ENCODE results near the gene RGS3.
"Not testable (repeated sequence)": the region's sequence is repeated elsewhere in the genome, so short reads cannot be mapped to it uniquely, and the experiment has no call there.

RGS3 gene

DNA sequence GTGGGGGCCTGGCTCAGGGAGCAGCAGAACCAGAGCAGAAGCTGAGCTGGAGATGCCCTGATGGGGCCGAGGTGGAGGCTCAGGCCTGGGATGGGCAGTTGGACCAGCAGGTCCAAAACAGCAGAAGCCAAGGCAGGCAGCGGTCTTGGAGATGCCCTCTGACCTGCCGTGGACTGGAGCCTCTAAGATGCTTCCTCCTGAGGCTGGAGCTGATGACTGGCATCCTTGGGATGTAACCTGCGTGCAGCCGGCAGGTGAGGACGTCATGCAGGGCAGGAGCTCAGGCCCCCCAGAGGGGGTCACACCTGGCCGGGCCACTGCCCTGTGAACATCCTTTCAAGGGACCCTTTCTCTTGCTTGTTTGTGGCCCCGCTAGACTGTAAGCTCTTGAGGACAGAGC lies 162.0 kb downstream of the RGS3 start:
- no peak for DNase-seq

DNA sequence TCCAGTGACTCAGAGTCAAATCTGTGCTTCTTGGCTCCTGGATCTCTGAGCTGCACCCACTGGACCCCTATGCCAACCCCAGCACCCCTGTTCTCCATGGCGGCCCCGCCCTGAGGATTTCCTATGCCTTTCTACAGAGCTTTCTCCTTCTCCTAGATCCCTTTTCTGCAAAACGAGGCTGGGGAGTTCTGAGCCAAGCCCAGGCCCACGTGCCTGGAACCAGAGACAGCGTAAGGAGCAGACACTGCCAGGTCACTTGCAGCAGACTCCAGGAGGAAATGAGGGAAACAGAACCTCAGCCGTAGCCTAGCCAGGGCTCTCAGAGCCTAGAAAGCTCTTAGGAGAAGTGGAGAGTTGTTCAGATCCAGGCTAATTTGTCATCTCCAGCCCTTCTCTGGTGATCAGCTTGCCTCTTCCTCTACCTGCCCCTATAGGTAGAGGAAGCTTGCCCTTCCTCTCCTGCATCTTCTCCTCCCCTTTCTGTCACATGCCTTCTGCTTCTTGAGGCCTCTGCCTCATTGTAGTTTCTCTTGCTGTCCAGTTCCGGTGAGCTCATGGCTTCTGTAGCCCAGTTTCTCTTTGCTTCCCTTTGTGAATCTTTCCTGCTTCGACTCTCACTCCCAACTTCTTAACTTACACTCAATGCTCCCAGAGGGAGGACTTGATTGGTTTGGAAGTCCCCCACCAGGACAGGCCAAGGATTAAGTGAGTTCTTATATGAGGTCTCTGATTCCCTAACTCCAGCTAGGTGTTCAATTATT lies 163.4 kb downstream of the RGS3 start:
- DNase-seq = no peak

DNA sequence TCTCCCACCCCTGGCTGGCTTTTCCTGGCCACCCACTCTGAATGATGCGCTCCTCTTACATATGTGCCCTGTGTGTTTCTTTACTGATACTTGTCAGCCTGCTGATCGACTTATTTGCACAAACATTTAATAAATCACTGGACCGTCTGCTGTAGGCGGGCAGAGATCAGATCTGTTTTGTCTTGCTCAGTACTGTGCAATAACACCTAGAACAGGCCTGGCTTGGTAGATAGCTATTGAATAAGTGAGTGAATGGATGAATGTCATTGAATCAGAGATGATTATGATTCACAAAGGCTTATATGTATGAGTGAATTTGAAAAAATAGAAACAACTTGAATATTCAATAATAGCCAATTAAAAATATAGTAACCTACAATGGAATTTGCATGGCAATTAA lies 165.1 kb downstream of the RGS3 start:
- no peak for DNase-seq

DNA sequence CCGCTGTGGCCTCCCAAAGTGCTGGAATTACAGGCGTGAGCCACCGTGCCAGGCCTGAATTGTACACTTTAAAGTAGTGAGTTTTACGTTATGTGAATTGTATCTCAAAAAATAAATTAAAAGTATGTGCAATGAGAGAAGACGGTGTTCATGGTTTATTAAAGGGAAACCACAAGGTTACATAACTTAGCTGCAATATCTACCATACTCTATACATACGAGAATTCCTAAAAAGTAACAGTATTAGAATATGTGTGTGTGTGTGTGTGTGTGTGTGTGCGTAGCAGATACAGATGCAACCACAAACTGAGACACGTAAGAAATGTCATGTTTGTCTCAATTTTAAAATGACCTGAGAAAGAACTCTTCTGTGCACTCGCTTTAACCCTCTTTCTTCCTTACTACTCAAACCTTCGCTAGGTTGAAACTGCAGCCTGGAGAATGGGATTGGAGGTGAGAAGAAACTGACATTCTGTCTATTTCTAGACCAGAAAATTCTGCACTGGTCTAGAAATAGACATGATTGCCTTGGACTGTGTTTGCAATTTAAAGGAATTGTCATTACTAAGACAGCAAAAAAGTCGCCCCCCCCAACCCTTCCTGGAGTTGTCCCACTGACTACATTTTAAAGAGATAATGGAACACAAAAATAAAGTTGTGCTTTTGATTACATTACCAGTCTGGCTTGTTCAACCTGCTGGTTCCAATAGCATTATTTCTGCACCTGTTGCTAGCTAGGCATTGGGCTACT lies 167.0 kb downstream of the RGS3 start:
- no peak for DNase-seq

DNA sequence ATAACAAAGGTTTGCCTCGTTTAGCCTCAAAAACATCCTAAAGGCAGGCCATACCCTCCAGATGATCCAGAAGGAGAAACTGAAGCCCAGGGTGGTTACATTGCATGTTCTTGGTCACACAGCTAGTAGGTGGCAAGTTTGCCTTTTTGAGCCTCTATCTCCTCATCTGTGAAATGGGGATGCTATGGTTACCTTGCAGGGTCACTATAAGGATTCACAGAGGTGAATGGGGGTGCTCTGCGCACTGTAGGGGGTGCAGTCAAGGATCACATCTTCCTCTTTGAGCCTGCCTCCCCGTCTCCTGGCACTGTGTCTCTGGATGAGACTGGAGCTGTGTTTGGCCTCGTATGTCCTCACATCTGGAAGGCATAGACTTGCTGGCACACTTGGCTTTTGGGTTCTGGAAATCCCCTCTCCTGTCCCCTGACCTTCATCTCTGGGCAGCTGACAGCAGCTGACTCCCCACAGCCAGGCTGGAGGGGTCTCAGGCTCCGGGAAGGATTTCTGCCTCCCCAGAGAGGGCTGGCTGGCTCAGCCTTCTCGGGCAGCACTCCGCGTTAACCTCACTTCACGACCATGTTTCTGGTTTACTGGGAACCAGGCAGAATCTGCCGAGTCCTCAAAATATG lies 167.7 kb downstream of the RGS3 start:
- DNase-seq = no peak

DNA sequence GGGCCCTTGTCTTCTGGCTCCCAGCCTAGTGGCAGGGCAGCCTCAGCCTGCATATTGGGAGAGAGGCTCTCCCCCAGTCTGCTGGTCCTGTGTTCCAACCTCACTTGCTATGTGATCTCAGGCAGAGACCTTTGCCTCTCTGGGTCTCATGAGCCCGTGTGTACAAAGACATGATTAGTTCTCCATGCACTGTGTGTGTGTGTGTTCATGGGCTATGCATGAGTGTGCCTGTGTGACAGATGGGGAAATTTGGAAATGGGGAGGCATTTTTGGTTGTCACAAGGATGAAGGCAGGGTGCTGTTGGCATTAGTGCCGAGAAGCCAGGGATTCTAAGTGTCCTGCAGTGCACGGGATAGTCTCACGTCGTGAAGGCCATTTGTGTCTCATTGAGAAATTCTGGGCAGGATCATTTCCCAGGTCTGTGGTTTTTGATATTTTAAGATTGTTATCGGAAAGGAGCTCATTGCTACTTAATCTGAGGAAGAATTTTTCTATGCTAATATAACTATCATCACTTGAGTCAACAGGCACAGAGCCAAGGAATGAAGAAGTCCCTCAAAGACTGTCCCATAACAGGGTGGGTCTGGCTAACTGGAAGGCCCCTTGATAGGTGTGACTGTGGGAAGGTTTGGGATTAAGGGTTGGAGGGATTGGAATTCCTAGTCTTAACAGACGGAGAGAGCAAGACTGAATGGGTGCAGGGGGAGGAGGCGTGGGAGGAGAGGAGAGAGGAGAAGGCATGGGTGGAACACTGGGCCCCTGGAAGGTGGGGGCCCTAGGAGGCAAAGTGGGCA lies 168.5 kb downstream of the RGS3 start:
- no peak for DNase-seq

DNA sequence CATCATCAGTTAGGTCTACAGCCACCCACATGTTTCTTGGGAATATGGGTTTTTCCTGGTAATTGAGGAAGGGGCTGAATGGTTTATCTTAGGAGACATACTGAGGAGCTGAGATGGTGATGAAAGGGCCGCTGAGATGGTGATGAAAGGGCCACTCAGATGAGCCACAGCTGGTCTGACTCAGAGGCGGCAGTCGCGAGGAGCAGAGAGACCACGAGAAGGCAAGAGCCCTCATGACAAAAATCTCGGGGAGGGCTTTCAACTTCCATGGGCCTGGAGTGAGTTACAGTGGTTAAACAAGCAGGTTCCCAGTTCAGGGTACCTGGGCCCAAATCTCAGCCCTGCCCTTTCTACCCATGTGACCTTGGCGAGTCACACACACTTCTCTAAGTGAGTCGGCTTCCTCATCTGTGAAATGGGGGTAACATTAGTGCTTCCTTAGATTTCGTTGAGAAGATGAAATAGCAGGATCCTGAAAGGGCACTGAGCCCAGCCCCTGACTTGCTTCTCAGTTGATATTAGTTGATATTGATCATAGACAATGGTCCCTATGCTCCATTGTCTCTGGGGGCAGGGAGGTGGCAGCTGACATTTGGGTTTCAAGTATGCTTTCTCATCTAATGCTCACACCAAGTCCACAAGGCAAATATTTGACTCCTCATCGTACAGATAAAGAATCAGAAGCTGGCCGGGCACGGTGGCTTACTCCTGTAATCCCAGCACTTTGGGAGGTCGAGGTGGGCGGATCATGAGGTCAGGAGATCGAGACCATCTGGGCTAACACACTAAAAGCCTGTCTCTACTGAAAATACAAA lies 169.5 kb downstream of the RGS3 start:
- no peak for DNase-seq

DNA sequence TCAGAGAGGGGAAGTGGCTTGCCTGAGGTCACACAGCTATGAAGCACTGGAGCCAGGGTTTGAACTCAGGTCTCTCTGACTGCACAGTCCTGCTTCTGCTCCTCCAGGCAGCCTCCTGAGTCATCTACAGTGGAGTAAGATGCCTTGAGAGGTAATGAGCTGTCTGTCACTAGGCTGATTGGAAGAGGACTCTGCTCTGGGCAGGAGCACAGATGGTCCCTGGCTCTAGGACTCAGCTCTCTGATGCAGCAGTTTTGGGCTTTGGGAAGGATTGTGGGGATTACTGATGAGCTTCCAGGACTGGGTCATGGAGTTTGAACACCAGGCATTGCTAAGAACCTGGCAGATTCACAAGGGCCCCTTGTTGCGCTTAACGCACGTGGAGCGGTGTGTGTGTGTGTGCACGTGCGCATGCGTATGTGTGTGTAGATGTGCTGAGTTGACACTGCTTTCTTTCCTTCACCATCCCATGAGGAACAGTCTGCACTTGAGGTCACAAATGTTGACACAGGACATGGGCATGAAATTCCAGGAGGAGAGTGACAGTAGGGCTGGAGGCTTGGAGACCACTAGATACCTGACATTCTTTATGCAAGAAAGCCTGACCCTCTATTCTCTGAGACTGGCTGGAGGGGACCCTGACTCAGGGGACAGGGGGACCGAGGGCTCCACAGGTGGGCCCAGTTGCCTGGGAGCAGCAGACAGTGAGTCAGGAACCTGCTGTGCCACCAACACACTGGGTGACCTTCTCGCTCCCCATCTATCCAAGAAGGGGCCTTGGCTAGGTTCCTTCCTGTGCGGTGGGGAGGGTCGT lies 170.5 kb downstream of the RGS3 start:
- no peak for DNase-seq

DNA sequence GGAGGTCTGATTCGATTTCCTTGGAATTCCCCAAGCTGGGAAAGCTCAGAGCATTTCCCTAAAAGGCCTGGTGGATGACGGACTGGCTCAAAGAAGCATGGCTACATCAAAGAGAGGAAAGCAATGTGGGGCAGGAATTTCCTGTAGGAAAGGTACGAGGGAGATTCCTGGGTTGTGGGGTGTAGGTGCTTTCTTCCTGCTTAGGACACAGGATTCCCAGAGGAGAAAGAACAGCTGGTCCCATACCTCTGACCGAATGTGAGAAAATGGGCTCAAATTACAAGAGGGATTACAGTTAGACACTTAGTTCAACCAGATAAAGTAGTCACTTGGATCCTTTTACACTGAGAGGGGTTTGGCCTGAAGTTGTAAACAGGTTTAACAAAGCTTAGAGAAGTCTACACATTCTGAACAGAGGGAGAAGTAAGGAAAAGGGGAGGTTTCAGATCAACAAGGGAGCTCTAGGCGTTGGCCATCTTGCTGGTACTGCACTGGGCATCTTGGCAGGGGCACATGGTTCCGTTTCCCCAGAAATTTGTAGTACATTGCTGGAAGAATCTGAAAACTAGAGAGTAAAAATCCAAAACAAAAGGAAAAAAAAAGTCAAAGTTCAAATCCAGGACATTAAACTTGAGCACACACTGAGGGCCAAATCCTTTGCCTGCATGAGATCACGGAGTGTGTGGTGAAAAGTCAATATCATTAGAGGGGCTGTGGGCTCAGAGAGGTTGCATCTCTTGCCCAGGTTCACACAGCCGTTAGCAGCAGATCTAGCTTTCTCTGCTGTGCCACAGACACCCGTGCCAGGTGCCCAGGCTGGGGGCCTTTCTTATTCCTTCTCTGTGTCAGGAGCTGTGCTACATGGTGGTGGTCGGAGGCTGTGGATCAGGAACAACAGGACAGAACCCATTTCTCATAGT lies 171.3 kb downstream of the RGS3 start:
- no peak for DNase-seq

DNA sequence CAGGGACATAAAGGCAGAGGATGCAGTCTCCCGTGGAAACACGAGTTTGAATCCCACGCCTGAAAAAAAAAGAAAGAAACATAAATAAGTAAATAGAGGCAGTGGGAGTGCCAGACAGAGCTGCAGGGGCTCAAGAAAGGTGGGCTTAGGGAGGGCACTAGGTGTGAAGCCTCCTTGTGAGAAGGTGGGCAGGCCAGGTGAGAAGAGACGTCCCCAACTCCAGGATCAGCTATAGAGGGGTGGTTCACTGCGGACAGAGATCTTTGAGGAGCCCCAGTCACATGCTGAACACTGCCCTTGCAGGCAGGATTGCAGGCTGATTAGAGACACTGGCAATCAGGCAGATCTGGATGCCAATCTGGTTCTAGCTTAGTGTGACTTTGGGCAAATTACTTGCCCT lies 172.1 kb downstream of the RGS3 start:
- no peak for DNase-seq

DNA sequence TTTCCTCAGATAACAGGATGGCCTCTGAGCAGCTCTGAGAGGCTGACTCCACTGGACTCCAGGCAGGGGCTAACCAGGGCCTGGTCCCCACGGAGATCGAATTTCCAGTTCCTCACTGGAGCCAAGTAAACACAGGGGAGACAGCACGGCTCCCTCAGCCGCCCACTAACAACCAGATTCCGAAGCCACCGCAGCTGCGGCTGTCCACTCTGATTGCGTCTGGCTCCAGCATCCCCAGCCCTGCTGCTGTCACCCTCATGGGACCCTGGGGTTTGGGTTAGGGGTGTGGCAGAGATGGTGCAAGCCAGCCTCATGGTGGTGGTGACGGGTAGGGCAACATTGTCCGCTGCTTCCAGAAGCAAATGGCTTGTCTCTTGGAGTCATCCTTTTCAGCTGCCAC lies 172.6 kb downstream of the RGS3 start:
- DNase-seq = no peak

DNA sequence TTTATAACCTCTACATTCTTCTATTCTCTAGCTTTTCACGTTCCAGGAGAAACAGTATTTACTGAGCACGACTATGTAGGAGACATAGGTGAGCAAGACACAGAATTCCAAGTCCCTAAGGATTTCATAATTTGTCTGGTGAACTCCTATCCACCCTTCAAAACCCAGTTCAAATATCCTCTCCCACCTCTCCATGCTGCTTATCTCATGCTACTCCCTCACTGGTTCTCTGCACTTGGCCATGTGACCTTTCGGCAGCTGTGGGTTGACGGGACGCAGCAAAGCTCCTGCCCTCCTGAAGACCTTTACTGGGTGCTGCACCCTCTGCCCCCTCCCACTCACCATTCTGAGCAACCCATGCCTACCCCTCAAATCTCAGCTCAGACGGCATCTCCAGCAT lies 173.2 kb downstream of the RGS3 start:
- DNase-seq = no peak

DNA sequence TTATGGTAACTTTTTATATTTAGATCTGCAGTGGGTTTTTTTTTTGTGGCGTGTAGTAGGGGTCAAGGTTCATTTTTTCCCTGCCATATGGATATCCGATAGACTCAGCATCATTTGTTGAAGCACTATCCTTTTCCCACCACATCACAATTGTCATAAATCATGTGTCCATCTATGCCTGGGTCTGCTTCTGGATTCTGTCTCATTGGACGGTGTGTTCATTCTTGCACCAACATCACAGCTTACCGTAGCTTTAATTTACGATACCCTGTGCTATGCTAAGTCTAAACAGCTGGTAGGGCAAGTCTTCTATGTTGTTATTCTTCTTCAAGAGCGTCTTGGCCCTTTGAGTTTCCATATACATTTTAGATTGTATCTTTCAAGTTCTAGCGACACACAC lies 175.0 kb downstream of the RGS3 start:
- DNase-seq = no peak

DNA sequence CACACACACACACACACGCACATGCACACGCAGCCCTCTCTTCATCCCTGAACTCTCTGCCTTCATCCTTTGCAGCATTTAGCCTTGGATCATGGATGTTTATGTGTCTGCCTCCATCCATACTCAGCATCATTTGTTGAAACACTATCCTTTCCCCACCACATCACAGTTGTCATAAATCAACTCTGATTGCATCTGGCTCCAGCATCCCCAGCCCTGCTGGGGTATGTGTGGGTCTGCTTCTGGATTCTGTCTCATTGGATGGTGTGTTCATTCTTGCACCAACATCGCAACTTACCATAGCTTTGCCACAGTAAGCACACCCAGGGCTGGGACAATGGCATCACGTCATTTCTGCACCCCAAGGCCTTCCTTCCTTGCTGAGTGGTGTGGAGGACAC lies 175.4 kb downstream of the RGS3 start:
- DNase-seq = no peak

DNA sequence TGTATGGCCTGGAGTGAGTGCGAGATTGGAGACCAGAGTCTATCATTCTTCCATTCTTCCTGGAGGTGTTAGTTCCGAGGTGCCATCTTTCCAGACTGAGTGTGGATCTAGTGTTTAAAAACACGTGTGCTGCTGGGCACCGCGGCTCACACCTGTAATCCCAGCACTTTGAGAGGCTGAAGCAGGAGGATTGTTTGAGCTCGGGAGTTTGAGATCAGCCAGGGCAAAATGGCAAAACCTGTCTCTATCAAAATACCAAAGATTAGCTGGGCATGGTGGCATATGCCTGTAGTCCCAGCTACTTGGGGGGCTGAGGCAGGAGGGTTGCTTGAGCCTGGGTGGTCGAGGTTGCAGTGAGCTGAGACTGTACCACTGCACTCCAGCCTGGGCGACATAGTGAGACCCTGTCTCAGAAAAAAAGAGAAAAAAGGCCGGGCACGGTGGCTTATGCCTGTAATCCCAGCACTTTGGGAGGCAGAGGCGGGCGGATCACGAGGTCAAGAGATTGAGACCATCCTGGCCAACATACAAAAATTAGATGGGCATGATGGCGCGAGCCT lies 176.0 kb downstream of the RGS3 start:
- DNase-seq = not testable (repeated sequence)

DNA sequence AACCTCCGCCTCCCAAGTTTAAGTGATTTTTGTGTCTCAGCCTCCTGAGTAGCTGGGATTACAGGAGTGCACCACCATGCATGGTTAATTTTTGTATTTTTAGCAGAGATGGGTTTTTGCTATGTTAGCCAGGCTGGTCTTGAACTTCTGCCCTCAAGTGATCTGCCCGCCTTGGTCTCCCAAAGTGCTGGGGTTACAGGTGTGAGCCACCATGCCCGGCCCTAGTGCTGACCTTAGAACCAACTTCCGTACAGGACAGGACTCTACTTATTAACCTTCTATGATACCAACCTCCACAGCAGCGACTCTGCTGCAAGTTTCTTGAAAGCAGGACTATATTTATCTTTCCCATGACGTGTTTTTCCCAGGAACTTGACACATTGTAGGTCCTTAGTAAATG lies 176.9 kb downstream of the RGS3 start:
- DNase-seq = no peak

DNA sequence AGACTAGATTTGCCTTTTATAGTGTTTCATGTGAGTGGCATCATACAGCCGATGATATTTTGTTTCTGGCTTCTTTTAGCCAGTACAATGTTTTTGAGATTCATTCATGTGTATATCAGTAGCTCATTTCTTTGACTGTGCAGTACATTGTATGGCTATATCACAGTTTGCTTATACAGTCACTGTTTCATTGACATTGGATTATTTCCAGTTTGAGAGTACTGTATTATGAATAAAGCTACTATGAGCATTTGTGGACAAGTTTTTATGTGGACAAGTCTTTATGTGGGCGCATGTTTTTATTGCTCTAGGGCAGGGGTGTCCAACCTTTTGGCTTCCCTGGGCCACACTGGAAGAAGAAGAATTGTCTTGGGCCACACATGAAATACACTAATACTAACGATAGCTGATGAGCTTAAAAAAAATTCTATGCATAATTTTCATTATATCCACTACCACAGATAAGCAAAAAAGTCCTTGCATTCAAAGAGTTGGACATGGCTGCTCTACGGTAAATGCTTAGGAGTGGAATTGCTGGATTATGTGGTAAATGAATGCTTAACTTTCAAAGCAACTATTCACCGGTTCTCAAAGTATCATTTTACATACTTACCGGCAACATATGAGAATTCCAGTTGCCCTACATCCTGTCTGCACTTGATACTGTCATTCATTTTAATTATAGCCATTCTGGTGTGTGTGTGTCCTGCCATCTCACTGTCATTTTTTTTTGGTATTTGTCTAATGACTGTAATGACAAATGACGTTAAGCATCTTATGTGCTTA lies 177.8 kb downstream of the RGS3 start:
- DNase-seq = no peak

DNA sequence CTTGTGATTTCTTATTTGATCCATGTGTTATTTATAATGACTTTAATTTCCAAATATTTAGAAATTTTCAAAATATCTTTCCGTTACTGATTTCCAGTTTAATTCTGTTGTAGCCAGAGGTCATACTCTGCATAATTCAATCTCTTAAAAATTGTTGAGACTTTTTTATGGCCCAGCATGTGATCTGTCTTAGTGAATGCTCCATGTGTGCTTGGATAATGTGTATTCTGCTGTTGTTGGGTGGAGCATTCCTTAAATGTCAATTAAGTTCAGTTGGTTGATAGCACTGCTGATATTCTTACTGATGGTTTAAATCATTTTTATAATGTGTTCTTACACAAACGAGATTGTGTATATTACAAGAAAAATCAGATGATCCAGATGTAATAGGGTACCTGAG lies 180.8 kb downstream of the RGS3 start:
- no peak for DNase-seq

All from CD4-positive, alpha-beta T cell treated with Interferon gamma for 1 hour (primary cell).